PC-9 (cell line): ENCODE results near the gene MC5R. TPM values are rescaled to one million over a fixed set of nuclear protein-coding genes. Genes with fewer than 3 reads are reported as not detected.
"Not testable (repeated sequence)": the region's sequence is repeated elsewhere in the genome, so short reads cannot be mapped to it uniquely, and the experiment has no call there.

ENCODE experiments used
- BruUV-seq: library from RNA; stranded (reverse); fragments of 400-500 nt; replicated peaks from 2 replicates; lab custom pipeline; 2021; lab: Mats Ljungman, UMichigan
- CTCF ChIA-PET: fragments of 300-600 bp; sonication (Branson Sonifier 250); formaldehyde crosslinking; loops from one replicate; lab custom pipeline; 2022; ENCODE audit warnings: antibody characterized with exemption; lab: Charles Lee
- POLR2A ChIA-PET: fragments of 300-600 bp; sonication (Branson Sonifier 250); formaldehyde crosslinking; loops from one replicate; lab custom pipeline; 2022; ENCODE audit warnings: antibody characterized with exemption; ENCODE audit not compliant: unreplicated experiment; lab: Charles Lee
- DNase-seq, 2 experiments: peaks; one replicate each; pipeline versions ENCODE4 v3.0.0 to v3.0.0-alpha.2; 2015 to 2022; ENCODE audit warnings: mixed read lengths in 1 of 2
- H2AFZ ChIP-seq: fragments of 200-600 bp; sonication (generic); 2 replicates; pipeline ENCODE4 v1.8.1; 2017; ENCODE audit warnings: antibody characterized with exemption
- H3F3A ChIP-seq: fragments of 200-600 bp; sonication (generic); 2 replicates; pipeline ENCODE4 v1.8.1; 2017; ENCODE audit warnings: antibody characterized with exemption, mild to moderate bottlenecking, low read depth; ENCODE audit not compliant: insufficient read depth
- H3K27ac ChIP-seq: fragments of 200-600 bp; sonication (generic); 2 replicates; pipeline ENCODE4 v1.6.1; 2016; ENCODE audit warnings: mixed run types
- H3K27me3 ChIP-seq: fragments of 200-600 bp; sonication (generic); 2 replicates; pipeline ENCODE4 v1.6.1; 2016; ENCODE audit warnings: low read depth, mixed run types; ENCODE audit not compliant: insufficient read depth
- H3K36me3 ChIP-seq: fragments of 200-600 bp; sonication (generic); 2 replicates; pipeline ENCODE4 v1.6.1; 2016; ENCODE audit warnings: low read depth, mixed run types
- H3K4me1 ChIP-seq: fragments of 200-600 bp; sonication (generic); replicated peaks from 2 replicates; pipeline ENCODE4 v1.6.1; 2016; ENCODE audit warnings: mixed run types; ENCODE audit not compliant: insufficient read depth
- H3K4me2 ChIP-seq: fragments of 200-600 bp; sonication (generic); 2 replicates; pipeline ENCODE4 v1.6.1; 2017; ENCODE audit warnings: mixed run types
- H3K4me3 ChIP-seq: fragments of 200-600 bp; sonication (generic); 2 replicates; pipeline ENCODE4 v1.6.1; 2016; ENCODE audit warnings: mixed run types
- H3K79me2 ChIP-seq: fragments of 200-600 bp; sonication (generic); 2 replicates; pipeline ENCODE4 v1.6.1; 2017; ENCODE audit warnings: low read depth, mixed run types
- H3K9me2 ChIP-seq: fragments of 200-600 bp; sonication (generic); 2 replicates; pipeline ENCODE4 v1.8.1; 2017; ENCODE audit warnings: mild to moderate bottlenecking; ENCODE audit not compliant: insufficient read depth
- H3K9me3 ChIP-seq: fragments of 200-600 bp; sonication (generic); 2 replicates; pipeline ENCODE4 v1.8.1; 2016; ENCODE audit warnings: low read depth; ENCODE audit not compliant: insufficient read depth
- H4K20me1 ChIP-seq: fragments of 200-600 bp; sonication (generic); 2 replicates; pipeline ENCODE4 v1.8.1; 2017; ENCODE audit not compliant: insufficient read depth
- EZH2 ChIP-seq: fragments of 200-600 bp; sonication (generic); IDR thresholded peaks from 2 replicates; pipeline ENCODE4 v1.8.0; 2017; ENCODE audit warnings: antibody characterized with exemption, low read depth
- intact Hi-C: fragments of 100-400 bp; cut with micrococcal nuclease; formaldehyde crosslinking; loops from one replicate; pipeline ENCODE4 v1.10.0; 2022; ENCODE audit not compliant: unreplicated experiment
- total RNA-seq: library from RNA; stranded (reverse); gene quantifications from 2 replicates; pipeline ENCODE4 v1.2.3, GENCODE V29; 2021
- TF ChIP-seq, protein P1 (sequence below): fragments of 200-600 bp; sonication (generic); conservative IDR thresholded peaks from 2 replicates; pipeline ENCODE4 v1.6.1; 2017; ENCODE audit warnings: mixed run types, antibody characterized with exemption, mild to moderate bottlenecking, moderate library complexity

Gene MC5R
- total RNA-seq, 1 experiment from 2014 or later: not detected

DNA sequence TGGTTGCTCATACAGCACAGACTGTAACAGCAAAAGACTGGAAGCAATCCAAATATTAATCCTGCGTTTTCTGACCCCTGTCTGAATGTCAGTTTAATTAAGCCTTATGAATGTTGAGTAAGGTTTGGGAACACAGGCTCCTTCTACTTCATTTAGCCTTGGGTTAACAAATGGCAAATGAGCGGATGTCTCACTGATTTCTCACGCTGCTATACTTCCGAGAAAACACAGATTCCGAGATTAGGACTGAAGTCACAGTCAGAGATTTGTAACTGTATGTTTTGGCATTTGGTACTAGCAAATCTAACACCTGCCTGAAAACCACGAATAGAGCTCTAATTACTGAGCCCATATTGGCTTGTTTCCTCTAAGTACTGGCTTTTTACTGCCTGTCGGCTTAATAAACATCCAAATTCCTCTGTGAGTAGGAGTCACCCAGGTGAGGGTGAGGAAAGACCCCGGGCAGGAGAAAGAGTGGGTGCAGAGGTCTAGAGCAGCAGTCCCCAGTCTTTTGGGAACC is 10.6 kb downstream of the MC5R start:
- ChIA-PET CTCF (no interaction called here), POLR2A (no interaction called here)
- Histone ChIP-seq H3K27me3 (peaks cover 44% of the 10 kb centered on the region), H3K79me2 (no peaks in the 10 kb centered on the region), H3K4me3 (no peak overlapping the region), H3F3A (no peaks in the 10 kb centered on the region), H3K9me2 (no peaks in the 10 kb centered on the region), H3K4me2 (no peak overlapping the region), H3K36me3 (no peaks in the 10 kb centered on the region), H3K27ac (no peak overlapping the region), H3K9me3 (no peaks in the 10 kb centered on the region), H4K20me1 (no peaks in the 10 kb centered on the region), H2AFZ (no peak overlapping the region), H3K4me1 (no peaks in the 10 kb centered on the region)
- intact Hi-C loops: no loop called here
- peak in 1 of 2 experiments; percentile 54 for DNase-seq
- no peak for TF ChIP-seq EZH2
- BruUV-seq: no TSS peak

DNA sequence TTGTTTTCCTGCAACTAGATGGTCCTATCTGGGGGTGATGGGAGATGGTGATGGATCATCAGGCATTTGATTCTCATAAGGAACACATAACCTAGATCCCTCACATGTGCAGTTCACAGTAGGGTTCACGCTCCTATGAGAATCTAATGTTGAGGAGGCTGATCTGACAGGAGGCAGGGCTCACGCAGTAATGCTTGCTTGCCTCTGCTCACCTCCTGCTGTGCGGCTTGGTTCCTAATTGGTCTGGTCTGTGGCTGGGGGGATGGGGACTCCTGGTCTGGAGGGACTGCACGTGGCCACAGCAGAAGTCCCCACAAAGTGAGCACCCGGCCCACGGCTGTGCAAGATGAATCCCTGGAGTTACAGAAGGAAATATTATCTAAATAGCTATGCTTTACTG is 11.3 kb downstream of the MC5R start:
- Histone ChIP-seq H3K27me3 (peaks cover 46% of the 10 kb centered on the region), H4K20me1 (no peaks in the 10 kb centered on the region), H3K4me1 (no peaks in the 10 kb centered on the region), H3K36me3 (no peaks in the 10 kb centered on the region), H3K4me2 (no peak overlapping the region), H3K9me2 (no peaks in the 10 kb centered on the region), H3K79me2 (no peaks in the 10 kb centered on the region), H2AFZ (no peak overlapping the region), H3K9me3 (no peaks in the 10 kb centered on the region), H3F3A (no peaks in the 10 kb centered on the region), H3K4me3 (no peak overlapping the region), H3K27ac (no peak overlapping the region)
- no peak for DNase-seq
- intact Hi-C loops: no loop called here
- CTCF ChIA-PET: no interaction called here
- POLR2A ChIA-PET: no interaction called here
- BruUV-seq: no TSS peak
- TF ChIP-seq, protein P1, sequence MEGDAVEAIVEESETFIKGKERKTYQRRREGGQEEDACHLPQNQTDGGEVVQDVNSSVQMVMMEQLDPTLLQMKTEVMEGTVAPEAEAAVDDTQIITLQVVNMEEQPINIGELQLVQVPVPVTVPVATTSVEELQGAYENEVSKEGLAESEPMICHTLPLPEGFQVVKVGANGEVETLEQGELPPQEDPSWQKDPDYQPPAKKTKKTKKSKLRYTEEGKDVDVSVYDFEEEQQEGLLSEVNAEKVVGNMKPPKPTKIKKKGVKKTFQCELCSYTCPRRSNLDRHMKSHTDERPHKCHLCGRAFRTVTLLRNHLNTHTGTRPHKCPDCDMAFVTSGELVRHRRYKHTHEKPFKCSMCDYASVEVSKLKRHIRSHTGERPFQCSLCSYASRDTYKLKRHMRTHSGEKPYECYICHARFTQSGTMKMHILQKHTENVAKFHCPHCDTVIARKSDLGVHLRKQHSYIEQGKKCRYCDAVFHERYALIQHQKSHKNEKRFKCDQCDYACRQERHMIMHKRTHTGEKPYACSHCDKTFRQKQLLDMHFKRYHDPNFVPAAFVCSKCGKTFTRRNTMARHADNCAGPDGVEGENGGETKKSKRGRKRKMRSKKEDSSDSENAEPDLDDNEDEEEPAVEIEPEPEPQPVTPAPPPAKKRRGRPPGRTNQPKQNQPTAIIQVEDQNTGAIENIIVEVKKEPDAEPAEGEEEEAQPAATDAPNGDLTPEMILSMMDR: no peak
- no peak for TF ChIP-seq EZH2

DNA sequence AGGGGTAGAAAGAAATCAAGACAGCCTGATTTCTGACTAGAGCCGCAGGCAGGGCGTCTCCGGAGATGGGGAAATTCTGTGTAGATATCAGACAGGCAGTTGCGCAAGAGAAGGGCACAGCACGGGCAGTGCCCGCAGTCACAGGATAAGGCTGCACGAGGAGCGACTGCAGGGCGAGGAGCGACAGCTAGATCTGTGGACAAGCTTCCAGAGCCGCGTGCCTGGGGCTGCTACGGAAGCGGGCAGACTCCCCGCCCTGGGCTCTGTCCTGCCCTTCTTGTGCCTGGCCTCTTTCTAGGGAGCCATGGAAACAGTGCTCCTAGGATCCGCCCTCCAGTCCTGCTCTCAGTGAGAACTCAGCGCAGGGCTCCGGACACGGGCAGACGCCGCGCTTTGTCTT is 12.6 kb downstream of the MC5R start:
- H3K4me2 ChIP-seq: no peak overlapping the region
- ChIA-PET POLR2A (no interaction called here), CTCF (no interaction called here)
- H3K79me2 ChIP-seq: no peaks in the 10 kb centered on the region
- BruUV-seq: no TSS peak
- peak in 1 of 2 experiments; percentile 44 for DNase-seq
- no peak overlapping the region for H2AFZ ChIP-seq
- no peaks in the 10 kb centered on the region for H3K4me1 ChIP-seq
- intact Hi-C loops: no loop called here
- no peak overlapping the region for H3K27ac ChIP-seq
- no peaks in the 10 kb centered on the region for H3K9me2 ChIP-seq
- H4K20me1 ChIP-seq: no peaks in the 10 kb centered on the region
- no peak for TF ChIP-seq EZH2
- TF ChIP-seq, protein P1: no peak
- H3F3A ChIP-seq: no peaks in the 10 kb centered on the region
- H3K36me3 ChIP-seq: no peaks in the 10 kb centered on the region
- peaks cover 47% of the 10 kb centered on the region for H3K27me3 ChIP-seq
- no peaks in the 10 kb centered on the region for H3K9me3 ChIP-seq
- H3K4me3 ChIP-seq: no peak overlapping the region

DNA sequence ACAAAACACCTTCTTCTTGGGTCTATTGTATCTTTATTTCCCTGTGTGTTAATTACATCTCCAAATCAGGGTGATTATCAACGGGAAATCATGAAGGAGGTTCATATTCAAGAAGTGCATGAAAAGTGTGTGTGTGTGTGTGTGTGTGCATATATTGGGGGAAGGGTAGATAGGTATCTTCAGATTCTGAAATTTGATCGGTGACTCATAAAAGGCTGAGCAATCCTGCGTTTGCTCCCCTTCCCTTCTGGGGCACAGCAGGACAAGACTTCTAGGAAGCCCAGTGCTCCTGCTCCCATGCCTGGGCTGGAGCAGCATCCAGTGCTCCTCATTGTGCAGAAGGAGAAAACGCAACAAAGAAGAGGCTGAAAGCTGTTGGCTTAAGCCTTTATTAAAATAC is 25.8 kb downstream of the MC5R start:
- intact Hi-C loops: no loop called here
- DNase-seq: peak in 1 of 2 experiments; percentile 36
- no peak overlapping the region; the same call in 1 of the 2 replicates for H2AFZ ChIP-seq
- ChIA-PET CTCF (no interaction called here), POLR2A (no interaction called here)
- H3K79me2 ChIP-seq: no peaks in the 10 kb centered on the region
- peak overlapping the region; percentile 28; the same call in 1 of the 2 replicates for H3K4me3 ChIP-seq
- H3K27ac ChIP-seq: no peak overlapping the region
- BruUV-seq: no TSS peak
- H3F3A ChIP-seq: no peaks in the 10 kb centered on the region
- peak overlapping the region; percentile 57 for H3K4me2 ChIP-seq
- TF ChIP-seq, protein P1: no peak
- TF ChIP-seq EZH2: no peak
- no peaks in the 10 kb centered on the region for H3K36me3 ChIP-seq
- H3K27me3 ChIP-seq: no peaks in the 10 kb centered on the region; the same call in 1 of the 2 replicates
- no peaks in the 10 kb centered on the region for H3K9me3 ChIP-seq
- no peaks in the 10 kb centered on the region for H3K9me2 ChIP-seq
- H4K20me1 ChIP-seq: no peaks in the 10 kb centered on the region
- 0 out of 2 replicates have a peak, but pooled peaks cover 9% of the 10 kb centered on the region for H3K4me1 ChIP-seq

DNA sequence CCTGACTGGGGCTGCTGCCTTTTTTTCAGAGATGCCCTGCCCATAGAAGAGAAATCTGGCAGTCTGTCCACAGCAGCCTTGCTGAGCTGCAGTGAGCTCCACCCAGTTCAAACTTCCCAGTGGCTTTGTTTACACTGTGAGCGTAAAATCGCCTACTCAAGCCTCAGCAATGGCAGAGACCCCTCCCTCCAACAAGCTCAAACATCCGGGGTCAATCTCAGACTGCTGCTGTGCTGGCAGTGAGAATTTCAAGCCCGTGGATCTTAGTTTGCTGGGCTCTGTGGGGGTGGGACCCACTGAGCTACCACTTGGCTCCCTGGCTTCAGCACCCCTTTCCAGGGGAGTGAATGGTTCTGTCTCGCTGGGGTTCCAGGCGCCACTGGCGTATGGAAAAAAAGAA is 38.9 kb downstream of the MC5R start:
- H3K36me3 ChIP-seq, H3K4me3 ChIP-seq, H3K4me2 ChIP-seq, intact Hi-C loops, H3K79me2 ChIP-seq, H3K27ac ChIP-seq, H2AFZ ChIP-seq, DNase-seq, H3K9me2 ChIP-seq, BruUV-seq, H4K20me1 ChIP-seq, H3F3A ChIP-seq, H3K4me1 ChIP-seq, POLR2A ChIA-PET, H3K9me3 ChIP-seq, CTCF ChIA-PET: not testable (repeated sequence)
- H3K27me3 ChIP-seq: peaks cover 73% of the 10 kb centered on the region
